HG03342 (cell line): ENCODE results near the gene FBXO33.

ENCODE experiments used
- ATAC-seq: cut with Tn5 transposase; IDR thresholded peaks from one replicate; pipeline ENCODE4 v1.9.1; 2021; ENCODE audit warnings: mild to moderate bottlenecking, moderate library complexity; ENCODE audit not compliant: unreplicated experiment

The FBXO33 gene

GRCh38 chr14:39431416-39432178 is 636 bp downstream of the FBXO33 start:
- peak; percentile 14 for ATAC-seq

- no peak for ATAC-seq
Observed at GRCh38 chr14:39430762-39431415, 1.3 kb downstream of the FBXO33 start.

DNA sequence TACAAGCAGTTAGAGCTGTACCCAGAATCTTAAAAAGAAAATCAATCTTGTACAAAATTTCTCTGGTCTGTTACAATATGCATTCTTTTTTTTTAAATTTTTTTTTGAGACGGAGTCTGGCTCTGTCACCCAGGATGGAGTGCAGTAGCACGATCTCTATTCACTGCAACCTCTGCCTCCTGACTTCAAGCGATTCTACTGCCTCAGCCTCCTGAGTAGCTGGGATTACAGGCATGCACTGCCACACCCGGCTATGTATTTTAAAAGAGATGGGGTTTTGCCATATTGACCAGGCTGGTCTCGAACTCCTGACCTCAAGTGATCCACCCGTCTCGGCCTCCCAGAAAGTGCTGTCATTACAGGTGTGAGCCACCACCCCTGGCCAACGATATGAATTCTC is 4.1 kb downstream of the FBXO33 start:
- ATAC-seq = no peak

GRCh38 chr14:39426605-39427004 is 5.6 kb downstream of the FBXO33 start:
- ATAC-seq = no peak

GRCh38 chr14:39425947-39426346 is 6.3 kb downstream of the FBXO33 start:
- no peak for ATAC-seq

- no peak for ATAC-seq
Observed at GRCh38 chr14:39423793-39424192, 8.4 kb downstream of the FBXO33 start.

GRCh38 chr14:39422243-39422642 is 10.0 kb downstream of the FBXO33 start:
- ATAC-seq = no peak

GRCh38 chr14:39419272-39419671 is 13.0 kb downstream of the FBXO33 start:
- ATAC-seq = no peak

DNA sequence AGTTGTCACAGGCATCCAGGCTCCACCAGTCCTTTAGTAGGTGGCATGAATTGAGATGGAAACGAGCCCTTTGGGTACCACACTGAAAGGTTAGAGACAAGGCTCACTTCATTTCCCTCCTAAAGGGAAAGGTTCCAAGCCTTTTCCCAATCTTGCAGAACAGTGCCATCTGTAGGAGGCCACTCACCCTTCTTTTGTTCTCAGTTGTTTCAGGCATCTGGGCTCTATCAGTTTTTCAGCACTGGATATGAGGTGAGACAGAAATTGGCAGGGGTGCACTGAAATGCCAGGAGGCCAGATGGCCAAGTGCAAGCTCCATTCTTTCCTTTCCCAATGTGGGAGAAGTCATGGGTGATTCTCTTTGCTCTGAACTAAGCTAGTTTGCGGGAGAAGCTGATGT is 15.2 kb downstream of the FBXO33 start:
- ATAC-seq = no peak

DNA sequence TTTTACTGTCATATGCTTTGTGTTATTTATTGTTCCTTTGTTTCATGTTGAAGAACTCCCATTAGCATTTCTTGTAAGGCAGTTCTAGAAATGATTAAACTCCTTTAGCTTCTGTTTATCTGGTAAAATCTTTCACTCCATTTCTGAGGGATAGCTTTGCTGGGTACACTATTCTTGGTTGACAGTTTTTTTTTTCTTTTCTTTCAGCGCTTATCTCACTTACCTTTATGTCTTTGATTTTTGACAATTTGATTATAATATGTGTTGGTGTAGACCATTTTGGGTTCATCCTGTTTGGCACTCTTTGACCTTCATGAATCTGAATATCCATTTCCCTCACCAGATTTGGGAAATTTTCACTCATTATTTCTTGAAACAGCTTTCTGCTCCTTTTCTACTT is 16.2 kb downstream of the FBXO33 start:
- no peak for ATAC-seq

- no peak for ATAC-seq
Observed at GRCh38 chr14:39406560-39406959, 25.7 kb downstream of the FBXO33 start.

DNA sequence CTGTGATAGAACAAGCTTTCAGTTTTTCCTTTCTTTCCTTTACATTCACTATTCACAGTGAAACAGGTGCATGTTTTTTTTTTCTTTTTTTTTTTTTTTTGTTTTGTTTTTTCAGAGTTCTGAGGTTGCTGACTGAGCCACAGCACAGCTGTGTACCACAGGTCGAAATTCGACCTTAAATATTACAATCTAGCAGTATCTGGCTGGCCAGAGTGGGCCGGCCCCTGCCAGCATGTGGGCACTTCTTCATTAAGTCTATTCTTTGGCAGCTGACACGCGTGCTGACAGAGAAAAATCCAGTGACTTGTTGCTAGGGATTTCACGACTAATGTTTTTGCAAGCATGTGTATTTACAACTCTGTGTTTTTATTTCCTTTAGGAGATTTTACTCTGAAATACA is 33.9 kb downstream of the FBXO33 start:
- ATAC-seq = no peak

GRCh38 chr14:39396448-39396847 is 35.8 kb downstream of the FBXO33 start:
- no peak for ATAC-seq

DNA sequence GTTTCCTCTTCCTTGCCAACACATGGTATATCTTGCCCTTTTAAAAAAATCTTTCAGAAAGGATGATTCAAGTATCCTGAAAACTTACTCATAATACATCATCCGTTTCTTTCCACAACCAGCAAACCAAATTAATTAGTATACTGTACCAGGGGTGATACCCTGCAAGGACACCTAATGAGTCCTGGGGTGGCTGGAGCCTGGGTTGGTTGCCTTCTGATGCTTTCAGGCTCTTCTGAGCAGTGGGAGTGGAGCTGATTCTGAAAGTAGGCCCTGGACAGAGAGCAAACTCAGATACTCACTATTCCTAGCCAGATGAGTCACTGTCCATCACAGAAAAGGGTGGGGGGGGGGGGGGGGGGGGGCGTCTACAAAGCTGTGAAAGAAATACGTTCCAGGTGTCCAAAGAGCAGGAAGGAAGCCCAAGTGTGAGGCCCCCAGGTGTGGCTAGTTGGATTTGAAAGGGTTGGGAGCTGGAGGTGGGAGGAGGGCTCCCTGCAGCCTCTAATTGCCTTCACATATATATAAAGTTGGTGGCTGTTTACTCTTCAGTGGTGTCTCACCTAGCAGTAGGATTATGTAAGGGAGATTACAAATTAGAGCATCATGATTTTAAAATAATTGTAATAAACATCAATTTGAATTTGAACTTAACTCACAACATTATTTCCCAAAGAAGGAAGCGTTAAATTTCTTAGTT is 36.5 kb downstream of the FBXO33 start:
- no peak for ATAC-seq

GRCh38 chr14:39393289-39393688 is 38.9 kb downstream of the FBXO33 start:
- no peak for ATAC-seq

GRCh38 chr14:39384177-39384576 is 48.1 kb downstream of the FBXO33 start:
- ATAC-seq = no peak

DNA sequence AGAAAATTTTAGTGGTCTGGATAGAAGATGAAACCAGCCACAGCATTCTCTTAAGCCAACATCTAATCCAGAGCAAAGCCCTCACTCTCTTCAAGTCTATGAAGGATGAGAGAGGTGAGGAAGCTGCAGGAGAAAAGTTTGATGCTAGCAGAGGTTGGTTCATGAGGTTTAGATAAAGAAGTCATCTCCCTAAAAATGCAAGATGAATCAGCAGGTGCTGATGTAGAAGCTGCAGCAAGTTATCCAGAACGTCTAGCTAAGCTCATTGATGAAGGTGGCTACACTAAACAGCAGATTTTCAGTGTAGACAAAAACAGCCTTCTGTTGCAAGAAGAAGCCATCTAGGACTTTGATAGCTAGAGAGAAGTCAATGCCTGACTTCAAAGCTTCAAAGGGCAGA is 48.5 kb downstream of the FBXO33 start:
- ATAC-seq = no peak

DNA sequence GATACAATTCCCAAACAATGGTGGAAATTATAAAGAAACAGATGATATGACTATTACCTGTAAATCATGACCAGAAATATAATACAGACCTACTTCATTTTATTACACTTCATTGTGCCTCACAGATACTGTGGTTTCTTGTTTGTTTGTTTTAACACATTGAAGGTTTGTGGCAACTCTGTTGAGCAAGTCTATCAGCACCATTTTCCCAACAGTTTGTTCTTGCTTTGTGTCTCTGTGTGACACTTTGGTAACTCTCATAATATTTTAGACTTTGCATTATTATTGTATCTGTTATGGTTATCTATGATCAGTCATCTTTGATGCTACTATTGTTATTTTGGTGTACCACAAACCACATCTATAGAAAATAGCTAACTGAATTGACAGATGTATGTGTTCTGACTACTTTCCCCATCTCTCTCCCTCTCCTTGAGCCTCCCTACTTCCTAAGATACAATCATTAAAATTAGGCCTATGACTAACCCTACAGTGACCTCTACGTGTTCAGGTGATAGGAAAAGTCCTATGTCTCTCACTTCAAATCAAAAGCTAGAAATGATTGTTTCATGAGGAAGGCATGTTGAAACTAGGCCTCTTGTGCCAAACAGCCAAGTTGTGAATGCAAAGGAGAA is 49.1 kb downstream of the FBXO33 start:
- peak; percentile 68 for ATAC-seq

GRCh38 chr14:39382463-39382862 is 49.8 kb downstream of the FBXO33 start:
- no peak for ATAC-seq

DNA sequence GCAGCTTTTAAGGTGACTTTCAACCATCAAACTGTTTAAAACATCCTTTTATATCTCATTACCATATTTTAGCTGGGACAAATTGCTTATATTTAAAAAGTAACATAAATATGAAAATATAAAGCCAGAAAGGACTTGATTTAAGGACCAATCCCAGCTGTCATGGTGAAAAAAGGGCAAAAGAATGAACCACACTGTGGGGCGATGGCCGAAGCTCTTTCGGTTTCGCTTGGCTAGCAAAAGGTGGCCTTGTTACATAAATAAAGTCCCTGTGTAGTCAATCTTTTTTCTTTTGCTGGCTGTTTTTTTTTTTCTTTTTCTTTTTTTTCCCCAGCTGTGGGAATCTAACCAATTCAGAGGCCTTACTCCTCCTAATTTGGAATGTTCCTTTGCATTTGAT is 50.9 kb downstream of the FBXO33 start:
- no peak for ATAC-seq

- ATAC-seq = no peak
Observed at GRCh38 chr14:39376667-39377403, 55.4 kb downstream of the FBXO33 start.
